Measurements from ENCODE around the gene PPP1R7.

DNA sequence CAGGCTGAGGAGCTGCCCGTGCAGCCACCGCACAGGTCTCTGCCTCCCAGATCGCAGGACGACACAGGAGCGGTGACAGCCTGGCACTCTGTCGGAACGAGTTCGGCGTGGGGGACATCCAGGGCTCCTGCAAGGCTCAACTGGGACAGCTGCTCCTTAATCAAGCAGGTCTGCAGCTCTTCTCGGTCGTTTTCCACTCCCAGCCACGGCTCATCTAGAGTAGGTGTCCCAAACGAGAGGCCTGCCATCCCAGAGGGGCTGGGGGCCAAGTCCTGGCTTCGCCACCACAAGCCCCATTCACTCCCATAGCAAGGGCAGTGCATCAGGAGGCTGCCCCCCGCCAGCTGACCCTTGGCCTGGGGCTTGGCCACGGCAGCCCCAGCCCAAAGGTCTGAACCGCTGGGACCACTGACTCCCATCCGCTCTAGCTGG lies 23.5 kb upstream of the PPP1R7 start:
- TF ChIP-seq, protein P1, sequence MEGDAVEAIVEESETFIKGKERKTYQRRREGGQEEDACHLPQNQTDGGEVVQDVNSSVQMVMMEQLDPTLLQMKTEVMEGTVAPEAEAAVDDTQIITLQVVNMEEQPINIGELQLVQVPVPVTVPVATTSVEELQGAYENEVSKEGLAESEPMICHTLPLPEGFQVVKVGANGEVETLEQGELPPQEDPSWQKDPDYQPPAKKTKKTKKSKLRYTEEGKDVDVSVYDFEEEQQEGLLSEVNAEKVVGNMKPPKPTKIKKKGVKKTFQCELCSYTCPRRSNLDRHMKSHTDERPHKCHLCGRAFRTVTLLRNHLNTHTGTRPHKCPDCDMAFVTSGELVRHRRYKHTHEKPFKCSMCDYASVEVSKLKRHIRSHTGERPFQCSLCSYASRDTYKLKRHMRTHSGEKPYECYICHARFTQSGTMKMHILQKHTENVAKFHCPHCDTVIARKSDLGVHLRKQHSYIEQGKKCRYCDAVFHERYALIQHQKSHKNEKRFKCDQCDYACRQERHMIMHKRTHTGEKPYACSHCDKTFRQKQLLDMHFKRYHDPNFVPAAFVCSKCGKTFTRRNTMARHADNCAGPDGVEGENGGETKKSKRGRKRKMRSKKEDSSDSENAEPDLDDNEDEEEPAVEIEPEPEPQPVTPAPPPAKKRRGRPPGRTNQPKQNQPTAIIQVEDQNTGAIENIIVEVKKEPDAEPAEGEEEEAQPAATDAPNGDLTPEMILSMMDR (IDR thresholded peaks at IDR 0.05; ENCODE audit: low read depth, low read length): no peak
- no peak for TF ChIP-seq MYC (IDR thresholded peaks at IDR 0.05; ENCODE audit: low read depth, low read length)
- no peak for TF ChIP-seq POLR2A (IDR thresholded peaks at IDR 0.05; ENCODE audit: extremely low read depth, insufficient read length)

Data from NB4 (cell line).